ENCODE data around the gene SLC4A2.
A peak's percentile ranks its signal among the peaks of the same experiment; 100 is the strongest.

SLC4A2 gene

DNA sequence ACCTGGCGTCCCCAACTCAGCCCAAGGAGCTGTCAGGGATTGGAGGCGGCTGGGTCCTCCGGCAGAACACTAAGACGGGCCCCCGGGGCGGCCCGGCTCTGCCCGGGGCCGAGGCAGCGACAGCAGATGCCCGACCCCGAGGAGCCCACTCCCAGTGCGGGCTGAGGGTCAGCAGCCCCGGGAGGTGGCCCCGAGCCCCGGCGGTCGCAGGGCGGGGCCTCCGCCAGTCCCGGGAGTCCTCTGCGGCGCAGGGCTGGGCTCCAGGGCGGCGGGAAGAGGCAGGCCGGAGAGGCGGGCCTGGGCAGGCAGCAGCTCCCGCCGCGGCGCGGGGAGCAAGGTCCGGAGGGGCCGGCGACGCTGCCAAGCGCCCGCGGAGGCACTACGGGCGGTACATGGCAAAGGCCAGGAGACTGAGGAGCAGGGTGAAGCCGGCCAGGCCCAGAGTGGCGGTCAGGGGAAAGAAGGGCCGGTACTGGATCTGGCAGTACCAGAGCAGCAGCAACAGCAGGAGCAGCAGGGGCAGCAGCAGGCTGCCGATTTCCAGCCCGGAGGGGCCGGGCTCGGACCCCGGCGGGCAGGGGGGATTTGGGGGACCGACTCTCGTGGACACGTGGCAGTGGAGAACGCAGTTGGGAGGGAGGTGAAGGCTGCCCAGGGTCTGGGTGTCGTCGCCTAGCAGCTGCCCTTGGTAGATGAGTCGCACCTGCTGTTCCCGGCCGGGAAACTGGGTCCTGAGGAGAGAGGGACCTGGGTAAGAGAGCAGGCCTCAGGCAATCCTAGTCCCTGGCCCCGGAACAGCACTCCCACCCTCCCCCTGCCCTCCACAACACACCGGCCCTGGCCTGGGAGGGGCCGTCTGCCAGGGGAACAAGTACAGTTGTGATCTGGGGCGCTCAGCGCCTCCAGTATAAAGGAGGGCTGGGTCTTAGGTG lies 22.0 kb downstream of the SLC4A2 start:
- DNase-seq, result no peak

DNA sequence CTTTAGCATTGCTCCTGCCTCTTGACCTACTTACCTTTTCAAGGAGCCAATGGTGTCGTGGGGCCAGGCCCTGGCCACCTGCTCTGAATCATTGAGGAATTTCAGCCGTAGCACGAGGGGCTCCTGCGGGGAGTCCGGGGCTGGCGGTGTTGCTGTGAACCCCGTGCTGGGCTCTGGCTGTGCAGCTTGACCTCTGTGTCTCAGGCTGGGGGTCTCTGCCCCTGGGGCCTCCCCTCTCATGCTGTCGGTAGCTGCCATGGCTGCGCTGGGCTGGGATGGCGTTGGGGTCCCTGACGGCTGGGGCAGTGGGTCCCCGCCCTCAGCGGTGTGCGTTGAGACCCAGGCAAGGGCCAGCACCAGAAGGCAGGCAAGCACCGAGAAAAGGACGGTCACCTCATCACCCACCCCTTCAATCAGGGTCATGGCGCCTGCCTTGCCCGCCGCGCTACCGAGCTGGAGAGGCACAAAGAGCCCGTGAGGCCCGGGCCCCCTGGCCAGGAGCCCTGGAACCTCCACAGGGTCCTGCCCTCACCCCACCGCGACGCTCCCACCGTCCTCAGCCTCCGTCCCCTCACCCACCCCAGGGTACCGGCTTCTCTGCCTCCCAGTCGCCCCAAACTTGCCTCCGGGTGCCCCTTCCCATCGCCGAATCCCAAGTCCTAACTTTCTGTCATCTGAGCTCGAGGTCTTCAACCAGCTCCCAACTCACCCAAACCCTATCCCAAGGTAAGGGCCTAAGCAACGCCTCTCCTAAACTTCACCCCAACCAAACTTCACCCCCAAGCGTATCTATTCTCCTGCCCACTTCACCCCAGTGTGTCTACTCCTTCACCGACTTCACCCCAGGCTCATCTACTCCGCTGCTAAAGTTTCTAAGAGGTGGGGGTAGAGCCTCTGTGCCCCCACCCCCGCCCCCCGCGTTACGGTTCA lies 23.0 kb downstream of the SLC4A2 start:
- no peak for DNase-seq

DNA sequence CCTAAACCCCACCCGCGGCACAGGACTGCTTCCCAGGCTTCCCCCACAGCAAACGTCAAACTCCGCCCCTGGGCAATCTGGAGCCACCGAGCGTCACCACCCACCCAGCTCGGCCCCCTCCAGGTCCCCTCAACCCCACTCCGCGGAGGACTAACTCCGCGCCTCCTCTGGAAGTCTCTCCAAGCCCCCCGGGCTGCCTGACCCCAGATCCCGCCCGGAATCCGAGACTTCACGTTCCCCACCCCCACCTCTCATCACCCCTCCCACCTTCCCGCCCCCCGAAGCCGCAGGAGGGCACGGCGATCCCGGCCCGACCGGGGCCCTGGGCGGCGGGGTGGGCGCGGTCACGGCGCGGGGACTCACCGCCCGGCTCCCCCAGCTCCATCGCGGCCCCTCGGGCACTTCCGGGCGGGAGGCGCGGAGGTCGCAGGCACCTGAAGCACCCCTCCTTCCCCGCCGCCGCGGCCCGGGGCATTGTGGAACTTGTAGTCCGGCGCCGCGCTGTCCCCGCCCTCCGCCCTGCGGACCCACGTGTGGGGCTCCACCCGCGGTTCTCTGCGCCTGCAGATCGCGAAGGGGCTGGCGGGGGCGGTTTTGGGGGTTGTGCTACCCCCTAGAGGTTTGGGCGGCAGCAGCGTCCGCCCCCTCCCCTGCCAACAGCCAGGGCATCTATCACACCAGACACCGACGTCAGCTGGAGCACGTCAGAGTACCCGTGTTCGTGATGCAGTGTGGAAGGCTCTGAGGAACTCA lies 23.9 kb downstream of the SLC4A2 start, which contains the start of gene TMUB1:
TSS of gene TMUB1 (minus strand) at position 423 of the 753 bp plus-strand sequence. CDS start 930 bp downstream, outside the sequence.
- peak; percentile 80 for DNase-seq

DNA sequence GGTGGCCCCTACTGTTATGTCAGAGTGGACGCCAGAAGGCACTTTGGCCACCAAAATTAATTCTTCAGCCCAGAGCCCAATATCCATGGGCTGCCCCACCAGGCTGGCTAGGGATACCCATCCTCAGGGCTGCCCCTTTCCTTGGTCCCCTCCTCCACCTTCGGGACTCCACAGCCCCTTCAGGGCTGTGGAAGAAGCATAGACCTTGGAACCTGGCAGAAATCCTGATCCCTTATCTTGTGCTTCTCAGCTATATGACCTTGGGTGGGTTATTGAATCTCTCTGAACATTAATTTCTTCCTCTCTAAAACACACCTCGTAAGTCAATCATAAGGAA lies 24.4 kb downstream of the SLC4A2 start:
- no peak for DNase-seq

DNA sequence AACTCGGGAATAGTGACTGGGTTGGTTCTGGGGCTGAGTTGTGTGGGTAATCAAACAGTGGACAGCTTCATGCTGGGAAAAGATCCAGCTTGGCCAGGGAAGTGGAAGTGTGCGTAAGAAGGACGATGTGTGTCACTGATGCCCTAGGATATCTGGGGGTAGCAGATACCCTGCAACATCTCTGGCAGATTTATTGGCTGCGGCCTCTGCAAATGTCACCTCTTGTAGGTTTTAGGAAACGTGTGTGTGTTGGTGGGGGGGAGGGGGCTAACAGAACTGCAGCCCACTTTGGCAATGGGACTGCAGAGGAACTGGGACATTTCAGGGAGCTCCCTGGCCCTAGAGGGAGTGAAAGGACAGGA lies 25.9 kb downstream of the SLC4A2 start:
- no peak for DNase-seq

DNA sequence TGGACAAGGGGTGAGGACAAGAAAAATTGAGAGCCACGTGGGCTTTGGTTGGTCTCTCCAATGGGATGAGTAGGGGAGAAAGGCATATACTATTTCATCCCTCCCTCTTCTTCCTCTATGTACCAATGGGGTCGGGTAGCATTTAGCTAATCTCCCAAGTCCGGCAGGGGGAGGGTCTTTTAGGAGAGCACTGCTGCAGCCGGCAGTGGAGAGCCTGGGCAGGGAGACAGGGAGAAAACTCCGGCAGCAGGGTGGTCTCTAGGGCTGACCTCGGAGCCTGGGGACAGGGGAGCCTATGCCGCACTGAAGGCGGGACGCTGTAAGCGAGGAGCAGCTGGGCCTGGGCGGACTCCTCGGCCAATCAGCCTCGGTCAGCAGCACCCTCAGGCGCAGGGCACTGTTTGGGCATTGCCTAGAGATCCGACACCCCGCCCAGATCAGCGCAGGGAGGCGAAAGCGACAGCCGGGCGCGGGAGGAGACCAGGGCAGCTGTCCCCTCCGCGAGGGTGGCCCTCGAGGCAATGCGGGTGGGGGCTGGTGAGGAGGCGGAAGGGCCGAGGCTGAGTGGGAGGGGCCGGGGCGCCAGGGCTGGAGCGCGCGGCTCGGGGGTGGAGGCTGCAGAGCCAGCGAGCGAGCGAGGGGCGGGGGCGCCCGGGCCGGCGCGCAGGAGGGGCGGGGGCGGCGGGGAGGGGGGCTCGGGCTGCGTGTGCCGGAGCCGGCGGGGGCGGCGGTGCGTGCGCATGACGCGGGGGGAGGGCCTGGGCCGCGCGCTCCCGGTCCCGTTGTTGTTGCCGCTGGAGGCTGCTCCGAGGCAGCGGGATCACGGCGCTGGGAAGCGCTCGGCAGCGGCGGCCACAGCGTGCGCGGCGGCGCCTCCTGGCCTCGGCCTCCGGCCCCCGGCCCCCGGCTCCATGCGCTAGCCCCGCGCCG lies 26.6 kb downstream of the SLC4A2 start, which contains the start of gene AGAP3:
TSS of gene AGAP3 (plus strand) at position 785 of the 930 bp plus-strand sequence. CDS start 267 bp downstream, outside the sequence.
- DNase-seq, result peak; percentile 34

DNA sequence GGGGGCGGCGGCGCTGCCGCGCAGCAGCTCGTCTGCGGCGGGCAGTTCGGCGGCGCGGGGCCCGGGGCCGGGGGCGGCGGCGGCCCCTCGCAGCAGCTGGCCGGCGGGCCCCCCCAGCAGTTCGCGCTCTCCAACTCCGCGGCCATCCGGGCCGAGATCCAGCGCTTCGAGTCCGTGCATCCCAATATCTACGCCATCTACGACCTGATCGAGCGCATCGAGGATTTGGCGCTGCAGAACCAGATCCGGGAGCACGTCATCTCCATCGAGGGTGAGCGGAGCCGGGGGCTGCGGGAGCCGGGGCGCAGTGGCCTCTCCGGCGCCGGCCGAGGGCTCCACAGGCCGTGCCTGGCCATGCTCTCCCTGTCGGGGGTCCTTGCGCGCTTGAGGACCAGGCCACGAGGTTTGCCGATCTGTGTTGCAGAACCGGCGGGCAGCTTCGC lies 27.4 kb downstream of the SLC4A2 start:
- no peak for DNase-seq

DNA sequence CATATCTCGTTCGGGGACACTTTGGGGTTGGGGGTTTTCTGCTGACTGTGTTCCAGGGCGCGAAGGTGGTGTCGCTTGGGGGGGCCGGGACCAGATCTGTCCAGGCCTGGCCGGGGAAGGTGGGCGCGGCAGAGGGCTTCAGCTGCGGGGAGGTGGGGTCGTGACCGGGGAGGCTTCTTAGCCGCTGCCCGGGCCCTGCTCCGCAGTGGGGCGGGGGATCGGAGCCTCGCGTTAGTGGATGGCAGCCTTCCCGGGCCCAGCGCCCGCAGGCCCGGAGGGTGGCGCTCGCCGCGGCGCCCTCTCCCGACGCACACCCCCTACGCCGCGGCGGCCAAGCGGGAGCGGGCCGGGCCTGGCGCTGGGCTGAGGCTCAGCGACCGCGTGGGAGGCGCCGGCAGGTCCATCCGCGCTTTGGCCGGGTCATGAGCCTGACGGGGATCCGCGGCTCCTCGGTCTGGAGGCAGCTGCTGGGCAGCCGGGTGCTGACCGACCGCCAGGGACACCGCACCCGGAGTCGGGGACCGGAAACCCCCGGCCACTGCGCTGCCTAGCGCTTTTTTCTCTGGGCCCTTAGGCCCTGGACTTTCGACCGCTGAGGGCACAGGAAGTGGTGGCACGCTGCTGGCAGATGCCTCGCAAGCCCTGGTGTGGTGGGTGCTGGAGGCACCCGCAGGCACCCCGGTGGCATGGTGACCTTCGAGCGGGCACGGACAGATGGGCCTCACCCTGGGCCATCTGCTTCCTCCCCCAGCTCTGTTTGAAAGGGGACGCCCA lies 28.0 kb downstream of the SLC4A2 start:
- no peak for DNase-seq

DNA sequence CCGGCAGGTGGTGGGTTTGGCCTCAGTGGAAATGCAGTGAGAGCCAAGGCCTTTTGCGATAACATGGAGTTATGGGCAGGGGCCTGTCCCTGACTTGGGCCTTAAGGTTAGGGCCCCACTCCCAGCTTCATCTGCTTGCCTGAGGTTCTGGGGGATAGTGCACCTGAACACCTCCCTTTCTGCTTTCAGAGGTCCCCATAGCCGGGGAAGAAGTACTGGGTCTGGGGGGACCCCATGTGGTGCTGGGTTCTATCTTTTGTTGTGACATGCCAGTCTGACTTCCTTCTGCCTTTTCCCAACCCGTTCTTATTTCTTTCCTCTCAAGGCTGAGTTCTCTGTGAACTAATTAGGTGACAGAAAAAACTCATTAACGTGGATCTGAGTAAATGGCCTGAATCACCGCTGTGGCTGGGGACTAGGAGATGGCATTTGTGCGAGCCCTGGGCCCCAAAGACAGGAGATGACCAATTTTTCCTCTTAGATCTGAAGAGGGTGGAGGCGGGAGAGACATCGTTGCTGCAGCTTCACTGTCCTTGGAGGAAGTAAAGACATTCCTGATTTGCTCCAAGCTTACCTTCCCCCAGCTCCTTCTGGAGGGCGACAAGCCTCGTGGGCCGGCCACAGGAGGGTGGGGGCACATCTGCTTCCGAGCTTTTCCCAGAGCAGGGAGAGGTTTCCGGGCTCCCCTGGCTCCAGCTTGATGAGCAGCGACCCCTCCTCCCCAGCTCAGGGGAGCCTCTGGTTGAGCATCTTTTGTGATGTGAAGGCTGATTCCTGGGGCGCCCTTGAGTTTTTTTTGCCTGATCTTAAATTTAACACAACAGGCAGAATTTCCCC lies 28.8 kb downstream of the SLC4A2 start:
- DNase-seq, result no peak

DNA sequence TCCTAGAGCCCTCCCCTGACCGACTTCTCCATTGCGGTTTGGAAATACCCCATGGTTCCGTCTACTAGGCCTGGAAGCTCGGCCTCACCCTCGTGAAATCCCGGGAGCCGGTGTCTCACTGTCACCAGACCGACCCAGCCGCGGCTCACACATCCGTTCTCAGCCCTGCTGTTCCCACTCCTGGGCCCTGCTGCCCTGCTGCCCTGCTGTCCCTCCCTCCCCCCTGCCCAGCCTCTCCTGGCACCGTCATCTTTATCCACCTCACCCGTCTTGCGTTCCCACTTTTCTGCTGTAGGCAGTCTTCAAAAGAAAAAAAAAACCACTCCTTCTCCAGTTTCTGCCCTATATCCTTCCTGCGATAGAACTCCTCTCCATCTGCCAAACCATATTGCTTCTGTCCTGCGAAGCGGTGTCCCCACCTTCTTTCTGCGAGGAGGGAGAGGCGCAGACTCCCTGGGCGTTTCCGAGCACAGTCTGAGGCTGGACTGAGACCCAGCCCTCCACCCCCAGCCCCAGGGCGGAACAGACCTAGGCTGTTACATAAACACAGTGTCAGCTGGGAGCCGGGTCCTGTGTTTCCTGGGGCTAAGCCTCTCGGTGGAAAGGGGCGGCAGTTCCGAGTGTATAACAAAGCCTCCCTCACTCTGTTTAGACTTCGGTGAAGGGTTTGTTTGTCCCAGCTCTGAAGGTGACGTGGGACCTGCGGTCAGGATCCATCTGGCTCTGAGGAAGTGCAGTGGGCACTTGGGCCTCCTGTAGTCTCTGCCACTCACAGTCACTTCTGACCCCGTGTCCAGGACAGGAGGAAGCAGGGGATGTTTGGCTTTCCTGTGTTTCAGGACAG lies 29.7 kb downstream of the SLC4A2 start:
- no peak for DNase-seq

DNA sequence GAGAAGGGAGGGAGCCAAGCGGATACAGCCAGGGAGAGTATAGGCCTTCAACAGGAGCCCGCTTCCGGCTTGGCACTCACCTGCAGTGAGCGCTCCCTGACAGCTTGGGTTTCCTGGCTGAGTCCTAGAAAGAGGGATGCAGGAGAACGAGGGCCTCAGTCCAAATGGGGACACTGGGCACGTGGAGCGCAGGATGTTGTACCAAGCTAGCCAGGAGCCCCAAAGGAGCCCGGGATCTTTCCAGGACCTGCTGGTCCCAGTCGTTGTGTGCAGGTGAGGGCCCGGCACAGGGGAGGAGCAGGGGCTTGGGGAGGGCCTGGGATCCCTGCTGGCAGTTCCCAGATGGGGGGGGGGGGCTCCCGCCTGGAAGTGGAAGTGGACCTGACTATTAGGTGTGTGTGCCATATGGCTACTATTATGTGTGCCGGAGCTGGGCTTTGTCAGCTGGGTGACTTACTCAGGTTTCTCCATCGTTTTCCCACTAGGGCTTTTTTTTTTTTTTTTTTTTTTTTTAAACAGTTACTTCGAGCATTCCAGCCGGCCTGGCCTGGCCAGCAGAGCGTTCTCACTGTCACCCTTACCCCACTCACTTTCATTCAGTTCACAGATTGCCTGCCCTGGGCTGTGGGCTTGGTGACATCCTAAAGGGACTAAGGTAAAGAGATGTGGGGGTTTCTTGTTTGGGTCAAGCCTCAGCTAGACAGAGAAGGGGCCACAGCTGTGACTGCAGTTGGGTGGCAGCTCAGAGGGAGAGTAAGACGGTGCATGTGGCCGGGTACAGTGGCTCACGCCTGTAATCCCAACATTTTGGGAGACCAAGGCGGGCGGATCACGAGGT lies 30.7 kb downstream of the SLC4A2 start:
- DNase-seq, result no peak

DNA sequence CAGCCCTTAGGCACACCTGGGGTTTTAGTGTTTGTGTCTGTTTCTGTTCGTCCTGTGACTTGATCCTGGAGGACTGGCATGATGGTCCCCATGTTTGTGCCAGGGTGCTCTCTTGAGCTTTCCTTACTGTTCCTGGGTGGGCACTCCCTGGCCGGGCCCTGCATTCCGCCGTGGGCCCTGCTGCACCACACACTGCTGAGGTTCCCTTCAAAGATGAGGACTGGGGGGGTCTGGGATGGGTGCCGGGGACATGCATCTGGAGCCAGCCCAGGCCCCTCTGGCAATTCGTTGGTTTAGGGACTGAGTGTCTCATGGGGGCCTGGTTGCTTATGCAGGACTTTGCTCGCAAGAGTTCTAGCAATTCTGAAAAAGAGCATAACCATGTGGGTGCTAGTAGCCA lies 31.6 kb downstream of the SLC4A2 start:
- DNase-seq, result no peak

DNA sequence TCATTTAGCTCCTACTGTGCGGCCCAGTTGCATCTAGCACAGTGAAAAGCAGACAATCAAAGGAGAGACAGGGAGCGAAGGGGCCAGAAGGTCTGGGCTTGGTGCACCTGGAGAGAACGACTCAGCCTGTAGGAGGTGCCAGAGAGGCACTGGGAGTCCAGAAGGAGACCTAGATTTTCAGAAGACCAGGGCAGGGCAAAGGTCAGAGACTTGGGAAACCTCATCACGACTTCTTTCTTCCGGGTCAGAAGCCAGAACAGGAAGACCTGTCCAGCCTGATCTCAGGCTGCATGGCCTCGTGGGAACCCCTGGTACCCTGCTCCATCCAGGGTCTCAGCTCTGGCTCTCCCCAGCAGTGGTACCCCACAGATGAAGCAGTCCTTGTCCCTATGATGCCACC lies 32.0 kb downstream of the SLC4A2 start:
- no peak for DNase-seq

DNA sequence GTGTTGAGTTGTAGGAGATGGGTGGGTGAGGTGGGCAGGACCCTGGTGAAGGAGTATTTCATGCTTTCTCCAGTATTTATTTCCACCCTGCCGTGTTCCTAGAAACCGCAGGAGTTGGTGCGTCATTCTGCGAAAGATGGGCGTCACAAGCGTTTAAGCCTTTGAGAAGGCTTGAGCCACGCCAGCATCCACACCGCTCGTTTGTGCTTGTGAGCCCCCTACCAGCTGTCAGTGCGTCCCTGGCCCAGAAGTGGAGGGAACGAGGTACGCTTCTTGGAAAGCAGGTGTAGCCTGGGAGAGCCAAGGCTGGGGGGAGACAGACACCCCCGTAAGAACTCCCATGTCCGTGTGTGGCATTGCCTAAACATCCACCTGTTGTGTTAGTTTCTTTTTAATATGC lies 32.6 kb downstream of the SLC4A2 start:
- no peak for DNase-seq

DNA sequence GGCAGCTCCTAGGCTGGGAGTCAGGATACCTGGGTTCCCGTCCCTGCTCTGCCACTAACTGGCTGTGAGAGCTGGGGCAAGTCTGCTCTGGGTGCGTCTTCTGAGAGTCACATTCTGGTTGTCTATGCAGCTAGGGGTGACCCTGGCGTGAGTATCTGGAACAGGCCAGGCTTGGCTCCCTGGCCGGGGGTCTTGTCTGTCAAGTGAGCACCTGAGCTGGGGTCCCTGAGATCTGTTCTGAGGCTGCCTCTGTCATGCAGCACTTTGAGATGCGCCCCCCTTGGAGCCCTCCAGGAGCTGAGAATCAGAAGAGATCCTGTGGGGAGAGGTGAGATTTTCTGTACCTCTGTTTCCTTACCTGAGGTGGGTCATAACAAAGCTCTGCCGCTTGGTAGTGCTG lies 34.4 kb downstream of the SLC4A2 start:
- DNase-seq, result no peak

DNA sequence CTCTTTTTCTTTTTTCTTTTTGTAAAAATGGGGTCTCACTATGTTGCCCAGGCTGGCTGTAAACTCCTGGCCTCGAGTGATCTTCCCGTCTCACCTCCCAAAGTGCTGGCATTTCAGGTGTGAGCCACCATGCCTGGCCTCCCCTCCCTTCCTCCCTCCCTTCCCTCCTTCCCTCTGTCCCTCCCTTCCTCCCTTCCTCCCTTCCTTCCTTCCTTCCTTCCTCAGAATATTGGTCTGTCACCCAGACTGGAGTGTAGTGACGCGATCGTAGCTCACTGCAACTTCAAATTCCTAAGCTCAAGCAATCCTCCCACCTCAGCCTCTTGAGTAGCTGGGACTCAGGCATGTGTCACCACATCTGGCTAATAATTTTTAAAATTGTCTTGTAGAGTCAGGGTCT lies 35.3 kb downstream of the SLC4A2 start:
- DNase-seq, result no peak

DNA sequence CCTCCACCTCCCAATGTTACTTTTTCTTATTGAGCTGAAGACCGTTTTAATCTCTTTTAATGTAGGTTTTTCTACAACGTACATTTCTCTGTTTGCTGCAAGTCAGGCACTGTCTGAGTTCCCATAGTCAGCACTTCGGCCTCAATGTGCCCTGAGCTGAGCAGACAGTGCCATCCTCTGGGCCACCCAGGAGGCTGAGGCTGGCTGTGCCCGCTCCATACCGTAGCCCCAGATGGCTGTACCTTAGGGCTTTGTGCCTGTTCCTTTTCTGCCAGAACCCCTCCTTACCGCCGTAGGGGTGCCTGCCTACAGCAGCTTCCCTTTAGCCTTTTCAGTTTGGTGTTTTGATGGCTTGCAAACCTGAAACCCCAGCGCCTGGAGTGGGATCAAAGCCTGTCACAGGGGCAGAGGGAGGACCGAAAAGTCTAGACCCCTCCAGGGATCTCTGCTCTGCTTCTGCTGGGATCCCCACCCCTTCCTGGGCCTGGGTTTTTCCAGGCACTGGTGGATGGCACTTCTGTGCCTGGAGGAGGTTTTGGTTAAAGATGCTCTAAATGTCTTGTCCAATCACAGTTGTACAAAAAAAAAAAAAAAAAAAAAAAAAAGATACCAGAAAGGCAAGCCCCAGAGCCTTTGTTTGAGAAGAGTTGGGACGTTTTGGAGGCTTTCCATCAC lies 35.9 kb downstream of the SLC4A2 start:
- no peak for DNase-seq

All from activated gamma-delta T cell treated with Interleukin-2 at 50 U/mL for 16 hours (primary cell).